HG02852 (cell line): ENCODE measurements around the gene ALKBH5.

Source experiments
- ATAC-seq: cut with Tn5 transposase; IDR thresholded peaks from one replicate; pipeline ENCODE4 v1.9.1; 2021; ENCODE audit warnings: mild to moderate bottlenecking, moderate library complexity; ENCODE audit not compliant: unreplicated experiment

Gene ALKBH5

DNA sequence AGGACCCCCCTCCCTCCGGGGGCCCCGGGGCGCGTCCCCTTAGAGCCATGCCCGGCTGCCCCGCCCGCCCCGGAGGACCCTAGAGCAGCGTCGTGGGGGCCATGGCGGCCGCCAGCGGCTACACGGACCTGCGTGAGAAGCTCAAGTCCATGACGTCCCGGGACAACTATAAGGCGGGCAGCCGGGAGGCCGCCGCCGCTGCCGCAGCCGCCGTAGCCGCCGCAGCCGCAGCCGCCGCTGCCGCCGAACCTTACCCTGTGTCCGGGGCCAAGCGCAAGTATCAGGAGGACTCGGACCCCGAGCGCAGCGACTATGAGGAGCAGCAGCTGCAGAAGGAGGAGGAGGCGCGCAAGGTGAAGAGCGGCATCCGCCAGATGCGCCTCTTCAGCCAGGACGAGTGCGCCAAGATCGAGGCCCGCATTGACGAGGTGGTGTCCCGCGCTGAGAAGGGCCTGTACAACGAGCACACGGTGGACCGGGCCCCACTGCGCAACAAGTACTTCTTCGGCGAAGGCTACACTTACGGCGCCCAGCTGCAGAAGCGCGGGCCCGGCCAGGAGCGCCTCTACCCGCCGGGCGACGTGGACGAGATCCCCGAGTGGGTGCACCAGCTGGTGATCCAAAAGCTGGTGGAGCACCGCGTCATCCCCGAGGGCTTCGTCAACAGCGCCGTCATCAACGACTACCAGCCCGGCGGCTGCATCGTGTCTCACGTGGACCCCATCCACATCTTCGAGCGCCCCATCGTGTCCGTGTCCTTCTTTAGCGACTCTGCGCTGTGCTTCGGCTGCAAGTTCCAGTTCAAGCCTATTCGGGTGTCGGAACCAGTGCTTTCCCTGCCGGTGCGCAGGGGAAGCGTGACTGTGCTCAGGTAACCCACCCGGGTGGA lies 759 bp downstream of the ALKBH5 start:
- peak; percentile 23 for ATAC-seq

DNA sequence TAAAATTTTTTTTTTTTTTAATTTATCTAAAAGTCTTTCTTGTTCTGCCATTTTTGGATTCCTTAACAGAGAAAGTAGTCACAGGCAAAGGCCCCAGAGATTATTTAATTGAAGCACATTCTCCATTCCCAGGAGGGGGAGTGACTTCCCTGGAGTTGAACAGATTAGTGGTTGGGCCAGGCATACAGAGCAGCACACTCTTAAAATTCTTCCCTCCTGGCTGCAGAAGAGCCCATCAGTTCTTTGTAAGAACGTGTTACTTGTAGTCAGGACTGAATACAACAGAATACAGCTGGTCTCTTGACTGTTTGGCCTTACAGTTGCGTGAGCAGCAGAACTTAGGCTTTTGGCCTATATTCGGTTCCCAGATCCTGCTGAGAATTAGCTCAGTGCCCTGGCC lies 1.8 kb downstream of the ALKBH5 start:
- no peak for ATAC-seq

DNA sequence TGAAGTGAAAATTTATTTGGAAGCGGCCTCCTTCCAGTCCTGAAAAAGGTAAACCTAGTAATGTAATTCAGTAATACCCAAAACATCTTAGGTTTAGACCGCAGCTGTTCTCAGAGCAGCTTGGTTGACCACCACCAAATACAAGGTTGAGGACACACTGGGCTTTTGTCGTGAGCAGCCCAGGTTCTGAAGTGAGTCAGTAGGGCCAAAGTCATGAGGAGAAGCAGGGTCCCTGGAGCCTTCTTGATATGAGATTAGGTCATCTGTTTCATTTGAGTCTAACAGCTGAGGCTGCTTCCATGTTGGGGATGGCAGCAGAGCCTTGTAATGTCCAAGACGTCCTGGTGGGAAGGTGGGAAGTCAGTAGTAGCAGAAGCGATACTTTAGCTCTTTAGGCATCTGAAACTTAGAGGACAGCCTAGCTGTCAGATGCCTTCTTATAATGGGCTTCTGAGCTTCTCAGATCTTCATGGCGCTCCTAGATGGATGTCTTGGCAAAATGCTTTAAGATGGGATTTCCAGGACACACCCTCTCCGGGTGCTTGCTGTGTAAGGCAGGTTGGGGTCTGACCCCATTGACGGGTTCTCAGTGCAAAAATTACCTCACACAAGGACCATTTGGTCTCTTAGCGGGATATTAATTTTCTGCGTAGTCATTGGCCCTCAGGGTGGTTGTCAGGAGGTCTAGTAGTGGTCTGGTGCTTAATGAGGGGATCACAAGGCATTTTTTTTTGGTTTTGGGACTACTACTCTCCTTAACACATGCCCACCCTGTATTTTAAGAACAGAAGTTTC lies 2.4 kb downstream of the ALKBH5 start:
- ATAC-seq, result no peak

DNA sequence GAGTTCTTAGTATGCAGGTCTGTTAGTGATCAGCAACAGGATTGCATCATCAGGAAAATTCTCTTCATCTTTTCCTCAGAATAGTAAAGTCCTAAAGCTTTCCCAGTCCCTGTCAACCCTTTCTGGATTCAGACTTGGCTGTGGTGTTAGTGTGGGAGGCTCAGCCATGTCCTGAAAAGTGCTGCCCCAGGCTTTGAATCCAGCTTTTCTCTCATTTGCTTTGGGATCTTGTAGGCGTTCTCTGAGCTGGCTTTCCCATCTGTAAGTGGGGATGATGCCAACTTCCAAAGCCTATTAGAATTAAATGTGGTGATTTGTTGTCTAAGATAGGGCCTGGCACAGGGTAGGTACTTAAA lies 3.0 kb downstream of the ALKBH5 start:
- ATAC-seq, result no peak

DNA sequence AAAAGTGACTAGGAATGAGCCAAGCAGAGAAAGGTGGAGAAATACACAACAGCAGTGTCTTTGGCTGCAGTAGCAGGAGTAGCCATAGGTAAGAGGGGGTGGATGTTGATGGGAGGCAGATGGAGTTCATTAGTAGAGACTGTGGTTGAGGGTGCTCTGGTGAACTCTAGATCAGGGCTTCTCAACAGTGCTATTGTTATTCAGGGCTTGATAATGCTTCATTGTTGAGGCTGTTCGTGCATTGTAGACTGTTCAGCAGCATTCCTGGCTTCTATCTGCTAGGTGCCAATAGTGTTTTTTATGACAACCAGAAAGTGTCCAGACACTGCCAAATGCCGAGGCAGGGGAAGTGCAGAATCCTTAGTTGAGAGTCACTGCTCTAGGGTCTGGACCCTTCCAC lies 3.6 kb downstream of the ALKBH5 start:
- no peak for ATAC-seq

DNA sequence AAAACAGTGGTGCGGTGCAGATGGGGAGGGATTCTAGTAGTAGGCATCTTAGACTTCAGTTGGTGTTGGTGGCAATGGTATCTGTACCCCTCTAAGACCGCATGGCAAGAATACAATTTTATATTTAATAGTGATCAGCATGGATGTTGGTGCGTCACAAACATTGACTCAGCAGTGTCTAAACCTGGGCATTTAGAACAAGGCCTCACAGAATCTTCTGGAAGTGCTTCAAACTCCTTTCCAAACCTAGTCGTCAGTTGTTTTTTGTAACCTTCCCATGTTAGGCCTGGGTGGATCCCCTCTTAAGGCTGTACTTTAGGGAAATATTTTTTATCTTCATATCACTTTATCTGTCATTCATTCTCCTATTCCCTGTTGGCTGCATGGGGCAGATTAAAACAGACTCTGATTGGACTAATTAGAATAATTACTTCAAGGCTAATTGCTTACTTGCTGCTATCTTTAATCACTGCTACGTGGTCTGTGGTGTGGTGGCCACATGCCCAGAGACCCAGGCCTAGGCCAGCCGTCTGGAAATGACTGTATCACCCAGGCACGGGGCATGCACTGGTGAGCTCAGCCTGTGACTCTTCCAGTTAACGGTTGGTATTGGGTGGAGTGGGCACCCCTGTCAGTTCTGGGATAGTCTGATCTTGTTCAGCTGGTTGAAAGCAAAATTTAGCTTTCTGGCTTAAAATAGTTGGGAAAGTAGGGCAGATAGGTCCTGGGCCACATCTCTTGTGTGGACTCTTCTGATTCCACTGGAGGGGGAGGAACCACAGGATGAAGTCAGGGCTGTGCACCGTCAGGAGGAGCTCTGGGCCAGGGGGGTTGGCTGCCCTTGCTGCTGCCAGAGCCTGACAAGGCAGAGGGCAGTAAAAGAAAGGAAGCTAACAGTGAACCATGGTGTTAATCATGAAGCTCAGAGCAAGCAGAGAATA lies 4.5 kb downstream of the ALKBH5 start:
- no peak for ATAC-seq

DNA sequence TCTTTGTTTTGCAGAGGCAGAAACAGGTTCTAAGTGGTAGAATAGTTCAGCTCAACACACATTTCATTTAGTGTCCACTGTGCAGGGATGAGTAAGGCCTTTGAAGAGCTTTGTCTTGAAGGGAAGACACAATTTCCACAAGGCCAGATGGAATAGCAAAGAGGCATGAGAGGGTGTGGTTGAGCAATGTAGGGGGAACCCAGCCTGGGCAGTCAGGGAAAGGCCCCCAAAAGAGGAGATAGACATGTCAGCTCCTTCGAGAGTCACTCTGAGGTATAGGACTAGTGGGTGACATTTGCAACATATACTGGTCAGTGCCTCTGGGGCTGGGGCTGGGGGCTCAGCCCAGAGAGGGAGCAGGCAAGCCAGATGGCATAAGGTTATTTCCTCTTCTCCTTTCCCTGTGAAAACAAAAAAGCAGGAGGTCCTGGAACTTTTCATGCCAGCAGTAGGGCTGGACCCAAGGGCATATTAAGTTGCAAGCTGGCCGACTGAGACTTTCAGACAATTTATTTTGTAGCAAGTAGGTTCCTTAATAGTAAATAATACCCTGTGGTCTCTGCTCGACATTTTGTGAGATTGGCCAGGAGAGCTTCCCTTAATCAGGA lies 7.1 kb downstream of the ALKBH5 start:
- no peak for ATAC-seq

DNA sequence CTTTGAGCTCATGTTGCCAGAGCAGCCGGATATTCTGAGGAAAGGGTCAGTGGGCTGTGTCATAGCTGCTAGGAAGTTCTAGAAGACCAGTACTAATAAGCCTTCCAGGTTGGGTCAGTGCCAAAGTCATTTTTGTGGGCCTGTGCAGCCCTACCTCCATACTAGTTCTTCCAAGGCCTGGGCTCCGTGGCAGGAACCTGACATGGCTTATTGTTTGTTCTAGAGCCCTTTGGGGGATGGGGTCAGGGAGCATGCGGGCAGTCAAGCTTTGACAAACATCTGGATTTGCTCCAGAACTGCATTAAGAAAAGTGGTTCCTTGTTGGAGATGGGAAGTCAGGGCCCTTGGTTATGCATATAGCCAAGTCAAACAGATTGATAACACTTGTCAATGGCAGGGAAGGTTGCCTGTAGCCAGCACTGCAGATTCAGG lies 7.6 kb downstream of the ALKBH5 start:
- ATAC-seq, result no peak

DNA sequence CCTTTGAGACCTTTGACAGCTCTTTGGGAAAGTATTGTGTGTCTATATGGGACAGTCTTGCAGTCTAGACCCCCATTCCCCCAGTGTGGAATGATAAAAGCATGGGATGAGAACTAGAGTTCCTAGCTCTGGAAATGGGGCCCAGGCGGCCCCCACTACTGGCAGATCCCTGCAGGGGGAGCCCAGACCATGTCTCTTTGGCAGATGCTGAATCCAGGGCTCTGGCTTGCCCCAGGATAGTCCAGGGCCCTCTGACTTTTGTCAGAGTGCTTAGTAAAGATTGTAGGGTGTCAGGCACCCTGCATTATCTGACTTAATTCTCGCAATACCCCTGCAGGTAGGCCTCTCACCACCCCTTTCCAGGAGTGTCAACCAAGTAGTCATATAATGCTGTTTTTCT lies 8.3 kb downstream of the ALKBH5 start:
- no peak for ATAC-seq

DNA sequence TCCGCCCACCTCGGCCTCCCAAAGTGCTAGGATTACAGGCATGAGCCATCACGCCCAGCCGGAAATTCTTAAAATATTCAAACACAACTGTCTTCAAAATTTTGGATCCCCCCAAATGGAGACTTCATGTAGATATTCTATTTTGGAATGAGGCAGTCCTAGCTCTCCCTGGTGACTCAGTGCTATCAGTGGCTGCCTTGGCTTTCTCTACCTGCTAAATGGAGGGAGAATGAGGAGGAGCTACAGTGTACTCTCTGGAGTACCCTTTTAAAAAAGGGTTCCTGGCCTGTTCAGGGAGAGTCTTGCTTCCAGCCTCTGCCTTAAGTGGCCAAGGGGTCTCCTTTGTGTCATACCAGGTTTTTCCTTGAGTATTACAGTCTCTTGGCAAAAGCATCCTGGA lies 10.8 kb downstream of the ALKBH5 start:
- no peak for ATAC-seq

DNA sequence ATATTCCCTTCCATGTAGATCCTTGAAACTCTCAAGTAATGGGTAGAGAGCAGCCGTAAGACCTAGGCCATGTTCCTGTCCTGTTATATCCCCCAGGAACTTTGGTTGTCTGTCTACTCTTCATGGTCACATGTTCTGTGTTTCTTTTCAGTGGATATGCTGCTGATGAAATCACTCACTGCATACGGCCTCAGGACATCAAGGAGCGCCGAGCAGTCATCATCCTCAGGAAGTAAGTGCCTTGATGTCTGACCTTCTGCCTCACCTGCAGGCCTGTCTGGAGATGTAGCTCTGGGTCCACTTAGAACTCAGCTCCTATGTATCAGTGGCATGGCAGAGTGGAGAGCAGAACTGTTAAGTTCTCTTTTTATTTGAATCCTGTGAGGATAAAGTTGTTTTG lies 11.2 kb downstream of the ALKBH5 start:
- ATAC-seq, result no peak

DNA sequence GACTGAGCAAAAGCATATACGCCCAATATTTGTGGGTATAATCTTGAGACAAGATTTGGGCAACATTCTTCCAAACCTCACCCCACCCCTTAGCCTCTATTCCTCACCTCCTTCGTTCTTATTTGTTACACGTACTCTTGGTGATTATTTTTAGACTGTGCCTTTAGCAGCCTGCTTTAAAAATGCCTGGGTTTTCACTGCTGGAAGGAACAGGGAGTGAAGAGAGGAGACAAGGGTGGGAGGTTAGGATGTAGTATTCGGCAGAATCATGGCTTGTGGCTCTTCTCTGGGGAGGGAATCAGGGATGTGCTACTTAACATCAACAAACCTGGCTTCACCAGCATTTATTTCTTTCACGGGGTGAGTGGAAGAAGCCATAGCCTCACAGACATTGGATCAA lies 11.6 kb downstream of the ALKBH5 start:
- ATAC-seq, result no peak

DNA sequence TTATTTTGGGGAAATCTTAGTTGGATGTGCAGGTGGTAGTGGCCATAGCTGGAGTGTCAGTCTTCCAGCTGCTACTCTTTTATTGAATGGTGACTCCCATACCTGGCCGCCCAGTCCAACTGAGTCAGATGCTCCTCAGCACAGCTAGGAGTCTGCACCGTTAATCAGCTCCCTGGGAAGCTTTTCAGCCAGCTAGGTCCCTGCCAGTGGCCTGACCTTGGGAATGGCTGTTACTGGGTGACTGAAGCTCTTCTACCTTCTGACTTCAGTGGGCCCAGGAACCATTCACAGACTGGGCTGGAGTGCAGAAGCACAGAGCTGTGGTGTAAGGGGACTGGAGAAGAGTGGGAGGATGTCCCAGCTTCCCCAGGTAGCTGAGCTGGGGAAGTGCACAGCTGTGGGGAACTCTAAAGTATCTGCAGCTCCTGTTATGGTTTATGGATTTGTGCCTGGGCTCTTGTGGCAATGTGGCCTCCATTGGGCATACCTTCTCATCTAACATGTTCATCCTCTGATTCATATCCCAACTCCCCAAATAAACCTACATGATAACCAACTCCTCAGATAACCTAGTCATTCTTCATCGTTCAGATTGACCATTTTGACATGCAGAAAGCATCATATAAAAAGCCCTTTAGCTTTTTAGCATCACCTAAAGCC lies 14.0 kb downstream of the ALKBH5 start:
- no peak for ATAC-seq

DNA sequence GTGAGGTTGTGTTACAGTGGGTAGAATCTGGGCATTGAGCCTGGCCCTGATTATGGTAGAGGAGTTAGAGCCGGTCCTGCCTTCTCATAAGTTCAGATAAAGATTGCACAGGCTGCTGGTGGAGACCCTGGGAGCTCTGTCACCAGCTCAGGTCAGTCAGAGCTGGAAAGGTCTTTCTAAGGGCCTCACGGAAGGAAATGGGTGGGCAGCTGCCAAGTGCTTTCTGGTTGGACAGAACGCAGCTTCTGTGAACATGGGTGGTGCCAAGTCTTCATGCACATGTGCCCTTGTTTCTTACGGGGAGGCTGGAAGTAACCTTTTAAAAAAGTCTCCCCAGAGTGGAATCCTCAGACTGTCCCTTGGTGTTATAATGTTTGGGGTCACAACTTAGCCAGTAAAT lies 14.9 kb downstream of the ALKBH5 start:
- no peak for ATAC-seq

DNA sequence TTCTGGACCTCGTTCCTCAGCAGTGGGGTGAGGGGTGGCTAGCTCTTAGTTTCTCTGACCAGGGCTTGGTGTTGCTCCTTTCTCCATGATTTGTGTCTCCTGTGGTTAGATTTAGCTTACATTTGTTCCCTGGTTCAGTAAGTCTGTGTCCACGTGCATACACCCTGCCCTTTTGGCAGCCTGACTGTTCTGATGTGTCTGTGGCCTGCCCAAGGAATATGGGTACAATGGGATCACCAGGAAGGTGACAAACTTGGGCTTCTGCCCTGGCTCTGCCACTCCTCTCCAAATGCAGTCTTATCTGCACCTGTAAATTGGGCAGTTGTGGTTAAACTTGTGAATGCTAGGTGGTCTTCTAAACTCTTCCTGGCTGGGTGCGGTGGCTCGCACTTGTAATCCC lies 17.5 kb downstream of the ALKBH5 start:
- no peak for ATAC-seq

DNA sequence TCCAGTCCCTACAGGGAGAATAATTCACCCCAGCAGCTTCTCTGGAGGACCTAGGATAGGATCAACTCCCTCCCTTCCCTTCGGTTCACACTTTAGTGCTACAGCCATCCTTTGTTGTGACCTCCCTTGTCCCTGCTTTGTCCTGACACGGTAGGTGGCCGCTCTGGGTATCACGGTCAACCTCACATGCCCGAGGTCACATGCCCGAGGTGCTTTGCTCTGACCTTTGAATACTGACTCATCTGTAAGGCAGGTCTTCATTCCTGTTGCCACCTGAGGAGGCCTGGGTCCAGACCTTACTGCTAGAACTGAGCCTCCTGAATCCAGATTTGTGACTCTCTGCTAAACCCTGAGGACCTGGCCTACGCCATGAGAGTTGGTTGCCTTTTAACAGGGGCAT lies 19.7 kb downstream of the ALKBH5 start:
- no peak for ATAC-seq

DNA sequence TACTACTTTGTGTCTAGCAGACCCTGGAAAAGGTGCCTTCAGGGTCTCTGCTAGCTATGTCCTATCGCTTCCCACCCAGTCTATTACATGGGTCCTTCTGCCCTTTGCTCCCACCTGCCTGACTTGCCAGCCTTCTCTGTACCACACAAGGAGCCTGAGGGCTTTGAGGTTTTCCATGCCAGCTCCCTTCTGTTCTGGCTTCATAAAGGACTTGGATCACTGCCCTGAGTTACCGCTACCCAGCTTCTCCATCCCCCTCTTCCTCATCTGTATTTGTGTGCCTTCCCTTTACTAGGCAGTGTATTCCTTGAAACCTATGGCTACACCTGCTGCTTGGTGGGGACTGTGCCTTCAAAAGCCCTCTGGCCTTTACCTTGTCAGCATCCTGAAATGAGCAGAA lies 22.2 kb downstream of the ALKBH5 start:
- no peak for ATAC-seq

DNA sequence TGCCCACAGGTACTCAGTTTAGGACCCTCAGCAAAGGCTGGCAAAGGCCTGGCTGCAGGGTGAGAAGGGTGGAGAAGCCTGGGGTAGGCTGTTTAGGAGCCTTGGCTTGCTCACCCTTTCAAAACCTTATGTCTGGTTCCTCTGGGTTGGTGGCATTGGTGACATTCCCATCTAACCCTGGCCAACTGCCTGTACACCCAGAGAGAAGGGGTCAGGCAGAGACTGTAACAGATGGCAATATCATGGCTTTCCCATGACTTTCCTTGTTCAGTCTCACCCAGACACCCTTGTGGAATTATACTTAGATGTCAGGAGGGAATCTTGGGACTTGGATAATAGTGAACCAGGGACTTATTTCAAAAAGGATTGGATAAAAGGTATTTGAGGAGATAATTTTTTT lies 23.3 kb downstream of the ALKBH5 start:
- no peak for ATAC-seq

DNA sequence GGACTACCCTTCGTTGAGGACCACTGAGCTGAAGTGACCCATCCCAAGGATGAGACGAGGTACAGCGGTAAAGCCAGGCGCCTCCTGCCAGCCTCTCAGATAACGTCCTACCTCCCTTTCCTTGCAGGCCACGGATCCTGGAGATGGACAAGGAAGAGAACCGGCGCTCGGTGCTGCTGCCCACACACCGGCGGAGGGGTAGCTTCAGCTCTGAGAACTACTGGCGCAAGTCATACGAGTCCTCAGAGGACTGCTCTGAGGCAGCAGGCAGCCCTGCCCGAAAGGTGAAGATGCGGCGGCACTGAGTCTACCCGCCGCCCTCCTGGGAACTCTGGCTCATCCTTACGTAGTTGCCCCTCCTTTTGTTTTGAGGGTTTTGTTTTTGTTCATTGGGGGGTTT lies 24.5 kb downstream of the ALKBH5 start:
- ATAC-seq, result no peak

DNA sequence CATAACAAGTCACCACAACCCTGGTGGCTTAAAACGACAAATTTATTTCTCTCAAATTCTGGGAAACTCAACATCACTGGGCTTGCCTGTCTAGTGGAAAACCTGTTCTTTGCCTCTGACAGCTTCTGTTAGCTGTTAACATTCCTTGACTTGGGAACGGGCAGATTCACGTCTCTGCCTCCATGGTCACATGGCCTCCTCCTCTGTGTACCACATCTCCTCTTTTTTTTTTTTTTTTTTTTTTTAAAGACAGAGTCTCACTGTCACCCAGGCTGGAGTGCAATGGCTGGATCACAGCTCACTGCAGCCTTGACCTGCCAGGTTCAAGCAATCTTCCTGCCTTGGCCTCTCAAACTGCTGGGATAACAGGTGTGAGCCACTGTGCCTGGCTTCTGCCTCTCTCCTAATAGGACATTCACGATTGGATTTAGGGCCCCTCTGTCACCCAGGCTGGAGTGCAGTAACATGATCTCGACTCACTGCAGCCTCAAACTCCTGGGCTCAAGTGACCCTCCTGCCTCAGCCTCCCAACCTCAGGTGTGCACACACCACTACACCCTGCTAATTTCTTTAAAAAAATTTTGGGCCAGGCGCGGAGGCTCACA lies 30.1 kb downstream of the ALKBH5 start:
- ATAC-seq, result no peak
